Measurements from ENCODE around the gene ABCA13.

The ABCA13 gene

GRCh38 chr7:48295296-48295971 lies 124.2 kb downstream of the ABCA13 start:
- Histone ChIP-seq H3K4me3 (ENCODE audit: low read length) (no peak overlapping the region), H3K4me1 (ENCODE audit: control insufficient read depth, insufficient read depth, low read length) (no peaks in the 10 kb centered on the region), H3K27me3 (ENCODE audit: control insufficient read depth, insufficient read depth, low read length) (peaks cover 5% of the 10 kb centered on the region), H3K36me3 (ENCODE audit: control insufficient read depth, insufficient read depth, low read length) (no peaks in the 10 kb centered on the region), H3K27ac (ENCODE audit: low read depth, low read length) (no peak overlapping the region), H3K9ac (ENCODE audit: low read length) (no peak overlapping the region)

GRCh38 chr7:48296966-48297365 lies 125.7 kb downstream of the ABCA13 start:
- no peak overlapping the region for H3K27ac ChIP-seq (ENCODE audit: low read depth, low read length)
- no peak overlapping the region for H3K4me3 ChIP-seq (ENCODE audit: low read length)
- H3K9ac ChIP-seq (ENCODE audit: low read length) = no peak overlapping the region

GRCh38 chr7:48298779-48299178 lies 127.5 kb downstream of the ABCA13 start:
- no peak overlapping the region for H3K4me3 ChIP-seq (ENCODE audit: low read length)
- H3K36me3 ChIP-seq (ENCODE audit: control insufficient read depth, insufficient read depth, low read length) = no peaks in the 10 kb centered on the region
- H3K4me1 ChIP-seq (ENCODE audit: control insufficient read depth, insufficient read depth, low read length) = no peaks in the 10 kb centered on the region
- H3K27ac ChIP-seq (ENCODE audit: low read depth, low read length) = no peak overlapping the region
- no peaks in the 10 kb centered on the region for H3K27me3 ChIP-seq (ENCODE audit: control insufficient read depth, insufficient read depth, low read length)
- H3K9ac ChIP-seq (ENCODE audit: low read length) = no peak overlapping the region

More at GRCh38 chr7:48296966-48297365, 125.7 kb downstream of the ABCA13 start:
- Histone ChIP-seq H3K27me3 (ENCODE audit: control insufficient read depth, insufficient read depth, low read length) (no peaks in the 10 kb centered on the region), H3K36me3 (ENCODE audit: control insufficient read depth, insufficient read depth, low read length) (no peaks in the 10 kb centered on the region), H3K4me1 (ENCODE audit: control insufficient read depth, insufficient read depth, low read length) (no peaks in the 10 kb centered on the region)

DNA sequence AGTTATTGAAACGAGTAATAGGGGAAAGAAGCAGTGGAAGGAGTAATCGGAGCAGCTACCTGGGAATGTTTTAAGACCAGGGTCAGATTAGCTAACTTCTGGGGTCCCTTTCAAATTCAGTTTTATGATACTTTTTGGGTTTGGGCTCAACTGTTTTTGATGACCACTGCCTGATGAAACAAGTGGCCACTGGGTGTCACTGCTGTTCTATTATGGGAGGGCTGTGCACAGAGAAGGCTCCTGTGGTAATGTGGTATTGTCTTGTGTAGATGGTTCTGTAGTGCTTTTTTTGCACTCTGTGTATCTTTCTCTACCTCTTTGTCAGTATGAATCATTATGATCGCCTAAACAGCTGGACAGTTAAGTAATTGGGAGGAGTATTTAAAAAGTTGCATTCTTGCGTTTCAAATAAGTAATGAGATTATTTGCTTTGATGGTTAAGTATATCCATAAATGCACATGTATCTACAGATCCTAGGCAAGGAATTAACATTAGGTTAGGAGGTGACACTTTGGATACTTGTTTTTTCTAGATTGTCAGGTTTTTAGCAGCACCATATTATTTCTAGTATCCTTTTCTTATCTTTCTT lies 128.4 kb downstream of the ABCA13 start:
- H3K27me3 ChIP-seq (ENCODE audit: control insufficient read depth, insufficient read depth, low read length) = no peaks in the 10 kb centered on the region
- H3K4me3 ChIP-seq (ENCODE audit: low read length) = no peak overlapping the region
- no peaks in the 10 kb centered on the region for H3K4me1 ChIP-seq (ENCODE audit: control insufficient read depth, insufficient read depth, low read length)
- H3K9ac ChIP-seq (ENCODE audit: low read length) = no peak overlapping the region
- H3K27ac ChIP-seq (ENCODE audit: low read depth, low read length) = no peak overlapping the region
- no peaks in the 10 kb centered on the region for H3K36me3 ChIP-seq (ENCODE audit: control insufficient read depth, insufficient read depth, low read length)

- Histone ChIP-seq H3K27me3 (ENCODE audit: control insufficient read depth, insufficient read depth, low read length) (no peaks in the 10 kb centered on the region), H3K9ac (ENCODE audit: low read length) (no peak overlapping the region), H3K27ac (ENCODE audit: low read depth, low read length) (no peak overlapping the region), H3K4me3 (ENCODE audit: low read length) (no peak overlapping the region), H3K36me3 (ENCODE audit: control insufficient read depth, insufficient read depth, low read length) (no peaks in the 10 kb centered on the region), H3K4me1 (ENCODE audit: control insufficient read depth, insufficient read depth, low read length) (no peaks in the 10 kb centered on the region)
These were observed 129.0 kb downstream of the ABCA13 start for GRCh38 chr7:48300301-48300700.

DNA sequence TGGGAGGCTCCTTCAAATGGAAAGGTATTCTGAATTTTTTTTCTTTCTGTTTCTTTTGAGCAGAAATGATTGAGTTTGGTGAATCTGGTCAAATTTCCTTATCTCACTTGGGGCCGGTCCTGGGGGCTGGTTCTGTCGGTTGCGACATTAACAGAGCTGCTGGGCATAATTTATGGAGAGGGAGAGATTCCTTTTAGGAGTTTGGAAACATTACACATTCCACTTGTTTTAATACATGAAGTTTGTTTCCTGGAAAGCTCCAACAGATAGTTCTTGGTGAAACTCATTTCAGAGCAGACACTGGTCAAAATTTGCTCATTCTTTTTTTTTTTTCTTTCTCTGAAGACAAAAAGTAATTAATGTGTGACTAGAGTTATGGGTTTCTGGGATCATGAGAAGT lies 129.9 kb downstream of the ABCA13 start:
- Histone ChIP-seq H3K9ac (ENCODE audit: low read length) (no peak overlapping the region), H3K4me3 (ENCODE audit: low read length) (no peak overlapping the region), H3K4me1 (ENCODE audit: control insufficient read depth, insufficient read depth, low read length) (no peaks in the 10 kb centered on the region), H3K27me3 (ENCODE audit: control insufficient read depth, insufficient read depth, low read length) (no peaks in the 10 kb centered on the region), H3K27ac (ENCODE audit: low read depth, low read length) (no peak overlapping the region), H3K36me3 (ENCODE audit: control insufficient read depth, insufficient read depth, low read length) (no peaks in the 10 kb centered on the region)

DNA sequence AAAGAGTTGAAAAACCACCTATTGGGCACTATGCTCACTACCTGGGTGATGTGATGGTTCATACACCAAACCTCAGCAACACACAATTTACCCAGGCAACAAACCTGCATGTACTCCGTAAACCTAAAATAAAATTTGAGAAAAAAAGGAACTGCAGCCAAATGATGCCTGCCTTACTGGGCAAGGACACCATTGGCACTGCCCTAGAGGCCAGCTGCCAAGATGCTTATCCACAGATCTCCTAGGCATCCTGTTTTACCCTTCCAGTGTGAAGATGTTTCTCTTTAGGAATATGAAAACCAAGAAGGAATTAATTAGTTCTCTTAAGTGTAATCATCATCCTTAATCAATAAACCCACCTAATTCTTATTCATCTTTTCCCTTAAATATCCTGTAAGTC lies 133.4 kb downstream of the ABCA13 start:
- Histone ChIP-seq H3K9ac (ENCODE audit: low read length) (no peak overlapping the region), H3K27me3 (ENCODE audit: control insufficient read depth, insufficient read depth, low read length) (no peaks in the 10 kb centered on the region), H3K4me1 (ENCODE audit: control insufficient read depth, insufficient read depth, low read length) (no peaks in the 10 kb centered on the region), H3K4me3 (ENCODE audit: low read length) (no peak overlapping the region), H3K36me3 (ENCODE audit: control insufficient read depth, insufficient read depth, low read length) (no peaks in the 10 kb centered on the region), H3K27ac (ENCODE audit: low read depth, low read length) (no peak overlapping the region)

GRCh38 chr7:48305661-48306060 lies 134.4 kb downstream of the ABCA13 start:
- Histone ChIP-seq H3K9ac (ENCODE audit: low read length) (no peak overlapping the region), H3K36me3 (ENCODE audit: control insufficient read depth, insufficient read depth, low read length) (no peaks in the 10 kb centered on the region), H3K4me1 (ENCODE audit: control insufficient read depth, insufficient read depth, low read length) (no peaks in the 10 kb centered on the region), H3K27me3 (ENCODE audit: control insufficient read depth, insufficient read depth, low read length) (no peaks in the 10 kb centered on the region), H3K4me3 (ENCODE audit: low read length) (no peak overlapping the region), H3K27ac (ENCODE audit: low read depth, low read length) (no peak overlapping the region)

DNA sequence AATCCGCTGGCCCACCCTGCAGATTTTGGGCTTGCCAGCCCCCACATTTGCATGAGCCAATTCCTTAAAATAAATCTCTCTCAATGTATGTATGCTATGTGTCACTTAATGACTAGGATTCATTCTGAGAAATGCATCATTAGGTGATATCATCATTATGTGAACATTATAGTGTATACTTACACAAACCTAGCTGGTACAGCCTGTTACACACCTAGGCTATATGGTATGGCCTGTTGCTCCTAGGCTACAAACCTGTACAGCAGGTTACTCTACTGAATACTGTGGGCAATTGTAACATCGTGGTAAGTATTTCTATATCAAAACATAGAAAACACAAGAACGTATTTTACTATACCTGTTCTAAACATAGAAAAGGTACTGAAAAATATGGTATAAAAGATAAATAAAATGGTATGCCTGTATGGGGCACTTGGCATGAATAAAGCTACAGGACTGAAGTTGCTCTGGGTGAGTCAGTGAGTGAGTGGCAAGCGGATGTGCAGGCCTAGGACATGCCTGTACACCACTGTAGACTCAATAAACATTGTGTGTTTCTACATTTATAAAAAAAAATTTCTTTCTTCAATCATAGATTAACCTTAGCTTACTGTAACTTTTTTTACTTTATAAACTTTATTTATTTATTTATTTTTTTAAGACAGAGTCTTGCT lies 135.9 kb downstream of the ABCA13 start:
- no peak overlapping the region for H3K4me3 ChIP-seq (ENCODE audit: low read length)
- no peaks in the 10 kb centered on the region for H3K36me3 ChIP-seq (ENCODE audit: control insufficient read depth, insufficient read depth, low read length)
- no peaks in the 10 kb centered on the region for H3K27me3 ChIP-seq (ENCODE audit: control insufficient read depth, insufficient read depth, low read length)
- no peak overlapping the region for H3K9ac ChIP-seq (ENCODE audit: low read length)
- no peaks in the 10 kb centered on the region for H3K4me1 ChIP-seq (ENCODE audit: control insufficient read depth, insufficient read depth, low read length)
- no peak overlapping the region for H3K27ac ChIP-seq (ENCODE audit: low read depth, low read length)

DNA sequence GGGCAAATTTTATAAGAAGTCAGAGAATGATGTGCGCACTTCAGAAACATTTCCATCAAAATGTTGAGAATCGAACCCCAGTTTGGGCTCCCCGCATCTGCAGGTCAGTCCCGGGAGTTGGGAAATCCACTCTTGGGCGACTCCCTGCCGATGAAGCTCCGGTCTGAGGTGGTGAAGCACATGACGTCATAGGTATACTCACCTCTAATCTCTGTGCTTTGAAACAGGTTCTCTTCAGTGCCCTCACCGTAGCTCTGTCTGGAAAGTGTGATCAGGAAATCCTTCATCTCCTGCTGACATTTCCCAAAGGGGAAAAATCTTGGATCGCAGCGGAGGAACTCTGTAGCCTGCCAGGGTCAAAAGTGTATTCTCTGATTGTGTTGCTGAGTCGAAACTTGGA lies 138.5 kb downstream of the ABCA13 start:
- H3K4me1 ChIP-seq (ENCODE audit: control insufficient read depth, insufficient read depth, low read length) = no peaks in the 10 kb centered on the region
- no peak overlapping the region for H3K27ac ChIP-seq (ENCODE audit: low read depth, low read length)
- no peak overlapping the region for H3K4me3 ChIP-seq (ENCODE audit: low read length)
- H3K9ac ChIP-seq (ENCODE audit: low read length) = no peak overlapping the region
- no peaks in the 10 kb centered on the region for H3K36me3 ChIP-seq (ENCODE audit: control insufficient read depth, insufficient read depth, low read length)
- no peaks in the 10 kb centered on the region for H3K27me3 ChIP-seq (ENCODE audit: control insufficient read depth, insufficient read depth, low read length)

- Histone ChIP-seq H3K9ac (ENCODE audit: low read length) (no peak overlapping the region), H3K36me3 (ENCODE audit: control insufficient read depth, insufficient read depth, low read length) (no peaks in the 10 kb centered on the region), H3K27me3 (ENCODE audit: control insufficient read depth, insufficient read depth, low read length) (no peaks in the 10 kb centered on the region), H3K4me1 (ENCODE audit: control insufficient read depth, insufficient read depth, low read length) (no peaks in the 10 kb centered on the region), H3K27ac (ENCODE audit: low read depth, low read length) (no peak overlapping the region), H3K4me3 (ENCODE audit: low read length) (no peak overlapping the region)
These were observed 140.3 kb downstream of the ABCA13 start for GRCh38 chr7:48311464-48312100.

- Histone ChIP-seq H3K4me3 (ENCODE audit: low read length) (no peak overlapping the region), H3K9ac (ENCODE audit: low read length) (no peak overlapping the region), H3K27ac (ENCODE audit: low read depth, low read length) (no peak overlapping the region), H3K27me3 (ENCODE audit: control insufficient read depth, insufficient read depth, low read length) (no peaks in the 10 kb centered on the region), H3K4me1 (ENCODE audit: control insufficient read depth, insufficient read depth, low read length) (no peaks in the 10 kb centered on the region), H3K36me3 (ENCODE audit: control insufficient read depth, insufficient read depth, low read length) (no peaks in the 10 kb centered on the region)
These were observed 140.9 kb downstream of the ABCA13 start for GRCh38 chr7:48312151-48312550.

Data from rectal smooth muscle tissue (tissue), 1 donor.